Mesenchymal stem cell (in vitro differentiated cells and primary cell): Measurements from ENCODE around the gene ACE2.

ENCODE experiments used
- DNase-seq: peaks from one replicate; pipeline ENCODE4 v3.0.0-alpha.2; 2013
- H2AFZ ChIP-seq: one replicate; pipeline ENCODE4 v1.6.1; 2013; ENCODE audit warnings: low read depth, mild to moderate bottlenecking, control low read depth, inconsistent platforms, low read length, moderate library complexity
- H2AK5ac ChIP-seq: 2 replicates; pipeline ENCODE4 v1.6.1; 2013; ENCODE audit warnings: low read length, moderate library complexity, mild to moderate bottlenecking, inconsistent platforms; ENCODE audit not compliant: severe bottlenecking
- H2BK120ac ChIP-seq: one replicate; pipeline ENCODE4 v1.6.1; 2013; ENCODE audit warnings: low read depth, mild to moderate bottlenecking, inconsistent platforms, low read length, moderate library complexity
- H2BK12ac ChIP-seq, 2 experiments: one replicate each; pipeline ENCODE4 v1.6.1; 2013; ENCODE audit warnings: inconsistent platforms in 2 of 2, low read length in 2 of 2, mild to moderate bottlenecking in 2 of 2, moderate library complexity in 2 of 2, control low read depth in 1 of 2
- H2BK15ac ChIP-seq: one replicate; pipeline ENCODE4 v1.6.1; 2013; ENCODE audit warnings: mild to moderate bottlenecking, low read depth, inconsistent platforms; ENCODE audit not compliant: poor library complexity, severe bottlenecking
- H2BK5ac ChIP-seq: 2 replicates; pipeline ENCODE4 v1.6.1; 2013; ENCODE audit warnings: low read depth, mild to moderate bottlenecking, low read length, control low read depth, inconsistent platforms; ENCODE audit not compliant: poor library complexity, severe bottlenecking
- H3K14ac ChIP-seq, 2 experiments: one replicate each; pipeline ENCODE4 v1.6.1; 2013; ENCODE audit warnings: inconsistent platforms in 2 of 2, low read length in 2 of 2, control low read depth in 1 of 2, mild to moderate bottlenecking in 1 of 2, moderate library complexity in 1 of 2
- H3K18ac ChIP-seq, 2 experiments: one replicate each; pipeline ENCODE4 v1.6.1; 2013; ENCODE audit warnings: inconsistent platforms in 2 of 2, low read length in 2 of 2, control low read depth in 1 of 2, low read depth in 1 of 2, mild to moderate bottlenecking in 1 of 2
- H3K23ac ChIP-seq, 2 experiments: one replicate each; pipeline ENCODE4 v1.6.1; 2013; ENCODE audit warnings: inconsistent platforms in 2 of 2, low read length in 2 of 2, mild to moderate bottlenecking in 2 of 2, moderate library complexity in 2 of 2, control low read depth in 1 of 2
- H3K27ac ChIP-seq: 2 replicates; pipeline ENCODE4 v1.5.1; 2013; ENCODE audit warnings: mild to moderate bottlenecking, moderate library complexity, low read length, control low read depth, inconsistent platforms; ENCODE audit not compliant: poor library complexity, severe bottlenecking
- H3K27me3 ChIP-seq, 2 experiments: 2 replicates each; pipeline versions ENCODE4 v1.6.1 to v1.7.0; 2013; ENCODE audit warnings: low read length in 2 of 2, mild to moderate bottlenecking in 2 of 2, moderate library complexity in 2 of 2, control low read depth in 1 of 2, inconsistent platforms in 1 of 2; ENCODE audit not compliant: control insufficient read depth in 1 of 2, insufficient read depth in 1 of 2
- H3K36me3 ChIP-seq, 2 experiments: 2 replicates each; pipeline versions ENCODE4 v1.6.1 to v1.7.0; 2013; ENCODE audit warnings: low read length in 2 of 2, control low read depth in 1 of 2, inconsistent platforms in 1 of 2, low read depth in 1 of 2, mild to moderate bottlenecking in 1 of 2; ENCODE audit not compliant: insufficient read depth in 2 of 2, control insufficient read depth in 1 of 2
- H3K4ac ChIP-seq, 2 experiments: one replicate each; pipeline ENCODE4 v1.6.1; 2013; ENCODE audit warnings: inconsistent platforms in 2 of 2, low read length in 2 of 2, mild to moderate bottlenecking in 2 of 2, moderate library complexity in 2 of 2, control low read depth in 1 of 2, low read depth in 1 of 2
- H3K4me1 ChIP-seq: 2 replicates; pipeline ENCODE4 v1.6.1; 2013; ENCODE audit warnings: low read depth, low read length, control low read depth; ENCODE audit not compliant: control insufficient read depth, insufficient read depth
- H3K4me2 ChIP-seq: 2 replicates; pipeline ENCODE4 v1.6.1; 2013; ENCODE audit warnings: low read length, mild to moderate bottlenecking, inconsistent platforms; ENCODE audit not compliant: poor library complexity, severe bottlenecking
- H3K4me3 ChIP-seq, 2 experiments: 2 replicates each; pipeline versions ENCODE4 v1.5.1 to v1.7.0; 2013; ENCODE audit warnings: low read length in 2 of 2, mild to moderate bottlenecking in 2 of 2, control low read depth in 1 of 2, low read depth in 1 of 2; ENCODE audit not compliant: insufficient read depth in 1 of 2
- H3K79me1 ChIP-seq: replicated peaks from 2 replicates; pipeline ENCODE4 v1.6.1; 2013; ENCODE audit warnings: mild to moderate bottlenecking, control low read depth, low read length, inconsistent platforms; ENCODE audit not compliant: poor library complexity, severe bottlenecking
- H3K9ac ChIP-seq: 2 replicates; pipeline ENCODE4 v1.7.0; 2013; ENCODE audit warnings: mild to moderate bottlenecking, low read length, moderate library complexity
- H3K9me3 ChIP-seq: 2 replicates; pipeline ENCODE4 v1.7.0; 2013; ENCODE audit warnings: mild to moderate bottlenecking, low read length; ENCODE audit not compliant: control insufficient read depth
- H4K8ac ChIP-seq: one replicate; pipeline ENCODE4 v1.6.1; 2013; ENCODE audit warnings: inconsistent platforms, mild to moderate bottlenecking, low read length, moderate library complexity
- H4K91ac ChIP-seq: one replicate; pipeline ENCODE4 v1.6.1; 2013; ENCODE audit warnings: mild to moderate bottlenecking, low read length, inconsistent platforms
- WGBS: methylation state at CpG from one replicate; pipeline ENCODE4 v1.1.7; 2013; ENCODE audit warnings: mixed read lengths; 5-methylcytosine and 5-hydroxymethylcytosine counted together

ACE2 gene

GRCh38 chrX:15601932-15602331 is 1.2 kb upstream of the ACE2 start:
- Histone ChIP-seq H3K4me3 (no peak overlapping the region), H2BK120ac (no peak overlapping the region), H3K9me3 (no peaks in the 10 kb centered on the region), H3K27me3 (peaks cover 0 to 31% of the 10 kb centered on the region in 2 experiments), H3K27ac (no peak overlapping the region), H3K14ac (no peak overlapping the region), H3K4me1 (no peaks in the 10 kb centered on the region), H4K91ac (no peak overlapping the region), H4K8ac (no peak overlapping the region), H2AFZ (no peak overlapping the region), H2BK5ac (no peak overlapping the region), H3K18ac (no peak overlapping the region), H3K9ac (no peak overlapping the region), H2AK5ac (no peak overlapping the region), H2BK15ac (no peak overlapping the region), H3K4ac (no peak overlapping the region), H3K4me2 (no peak overlapping the region), H3K36me3 (no peaks in the 10 kb centered on the region), H2BK12ac (no peak overlapping the region), H3K79me1 (no peaks in the 10 kb centered on the region), H3K23ac (no peak overlapping the region)
- no peak for DNase-seq
- no CpG with 5 or more reads among the region's 3 CpGs for WGBS

GRCh38 chrX:15600049-15600448 is 711 bp downstream of the ACE2 start:
- Histone ChIP-seq H3K36me3 (no peaks in the 10 kb centered on the region), H3K79me1 (no peaks in the 10 kb centered on the region), H3K4me3 (no peak overlapping the region), H2BK12ac (no peak overlapping the region), H3K9me3 (no peaks in the 10 kb centered on the region), H4K8ac (no peak overlapping the region), H3K14ac (no peak overlapping the region), H2BK120ac (no peak overlapping the region), H3K23ac (no peak overlapping the region), H2BK5ac (no peak overlapping the region), H2AK5ac (no peak overlapping the region), H3K18ac (no peak overlapping the region), H2BK15ac (no peak overlapping the region), H3K4ac (no peak overlapping the region), H3K4me1 (no peaks in the 10 kb centered on the region), H3K4me2 (no peak overlapping the region), H2AFZ (no peak overlapping the region), H3K9ac (no peak overlapping the region), H3K27ac (no peak overlapping the region), H3K27me3 (peaks cover 0 to 23% of the 10 kb centered on the region in 2 experiments), H4K91ac (no peak overlapping the region)
- DNase-seq = no peak

GRCh38 chrX:15599461-15599860 is 1.3 kb downstream of the ACE2 start:
- Histone ChIP-seq H3K36me3 (no peaks in the 10 kb centered on the region), H2BK15ac (no peak overlapping the region), H3K9me3 (no peaks in the 10 kb centered on the region), H3K27me3 (peaks cover 0 to 24% of the 10 kb centered on the region in 2 experiments), H3K4me3 (no peak overlapping the region), H4K8ac (no peak overlapping the region), H2AFZ (no peak overlapping the region), H3K27ac (no peak overlapping the region), H3K4me1 (no peaks in the 10 kb centered on the region), H3K14ac (no peak overlapping the region), H3K4me2 (no peak overlapping the region), H3K4ac (no peak overlapping the region), H2AK5ac (no peak overlapping the region), H2BK12ac (no peak overlapping the region), H2BK120ac (no peak overlapping the region), H3K23ac (no peak overlapping the region), H2BK5ac (no peak overlapping the region), H3K79me1 (no peaks in the 10 kb centered on the region), H3K9ac (no peak overlapping the region), H4K91ac (no peak overlapping the region), H3K18ac (no peak overlapping the region)
- no peak for DNase-seq
- WGBS = 100% methylated on average over 2 of the region's 4 CpGs

- no peak overlapping the region for H2AFZ ChIP-seq
- no peak overlapping the region for H2BK12ac ChIP-seq
- no peak overlapping the region for H2BK15ac ChIP-seq
- no peak overlapping the region for H4K91ac ChIP-seq
- no peak overlapping the region for H3K27ac ChIP-seq
- H3K4ac ChIP-seq = no peak overlapping the region
- no peak overlapping the region for H3K9ac ChIP-seq
- H3K4me1 ChIP-seq = no peaks in the 10 kb centered on the region
- no peak overlapping the region for H2BK5ac ChIP-seq
- WGBS = no CpG with 5 or more reads among the region's 3 CpGs
- peaks cover 0 to 29% of the 10 kb centered on the region in 2 experiments for H3K27me3 ChIP-seq
- H2BK120ac ChIP-seq = no peak overlapping the region
- no peak for DNase-seq
- no peak overlapping the region for H3K4me3 ChIP-seq
- no peak overlapping the region for H2AK5ac ChIP-seq
- H4K8ac ChIP-seq = no peak overlapping the region
- no peaks in the 10 kb centered on the region for H3K36me3 ChIP-seq
- no peak overlapping the region for H3K18ac ChIP-seq
- no peak overlapping the region for H3K14ac ChIP-seq
- no peak overlapping the region for H3K23ac ChIP-seq
- no peaks in the 10 kb centered on the region for H3K9me3 ChIP-seq
- H3K79me1 ChIP-seq = no peaks in the 10 kb centered on the region
- H3K4me2 ChIP-seq = no peak overlapping the region
These were observed 2.7 kb downstream of the ACE2 start for GRCh38 chrX:15598026-15598425.
